GM19372 (cell line): Measurements from ENCODE around the gene CLCN7.
A peak's percentile ranks its signal among the peaks of the same experiment; 100 is the strongest.

Source experiments
- ATAC-seq: cut with Tn5 transposase; IDR thresholded peaks from one replicate; pipeline ENCODE4 v1.9.1; 2021; ENCODE audit warnings: mild to moderate bottlenecking, low read depth, moderate library complexity; ENCODE audit not compliant: unreplicated experiment

Gene CLCN7

GRCh38 chr16:1412847-1413246 lies 62.0 kb downstream of the CLCN7 start:
- no peak for ATAC-seq

- peak; percentile 82 for ATAC-seq
Observed at GRCh38 chr16:1408171-1408837, 66.5 kb downstream of the CLCN7 start.

- ATAC-seq, result peak; percentile 7
Observed at GRCh38 chr16:1407753-1408152, 67.1 kb downstream of the CLCN7 start.

- no peak for ATAC-seq
Observed at GRCh38 chr16:1403733-1404132, 71.1 kb downstream of the CLCN7 start.

- no peak for ATAC-seq
Observed at GRCh38 chr16:1403036-1403435, 71.8 kb downstream of the CLCN7 start.

- ATAC-seq, result no peak
Observed at GRCh38 chr16:1401758-1402154, 73.1 kb downstream of the CLCN7 start.

- ATAC-seq, result no peak
Observed at GRCh38 chr16:1401061-1401757, 73.6 kb downstream of the CLCN7 start.

GRCh38 chr16:1398826-1399581 lies 75.8 kb downstream of the CLCN7 start:
- no peak for ATAC-seq

- ATAC-seq, result no peak
Observed at GRCh38 chr16:1398351-1398750, 76.5 kb downstream of the CLCN7 start.

GRCh38 chr16:1397779-1398178 lies 77.0 kb downstream of the CLCN7 start:
- ATAC-seq, result no peak

GRCh38 chr16:1395444-1396031 lies 79.3 kb downstream of the CLCN7 start:
- no peak for ATAC-seq
